GM12892 (cell line): ENCODE measurements around the gene GRAMD1B.
"Not testable (repeated sequence)": the region's sequence is repeated elsewhere in the genome, so short reads cannot be mapped to it uniquely, and the experiment has no call there.

Experiments
- DNase-seq: peaks from one replicate; pipeline ENCODE4 v3.0.0; 2011; ENCODE audit not compliant: insufficient read length
- FAIRE-seq: peaks from 2 replicates; lab custom pipeline; 2011; peaks lifted over from hg19 to GRCh38; lab: Jason Lieb, UNC
- POLR2A ChIP-seq: IDR thresholded peaks from 2 replicates; pipeline ENCODE4 v1.6.1; 2011; ENCODE audit warnings: low read depth, low read length, control low read depth
- POLR2AphosphoS5 ChIP-seq: IDR thresholded peaks from 2 replicates; pipeline ENCODE4 v1.6.1; 2011; ENCODE audit warnings: low read depth, low read length, control low read depth
- TAF1 ChIP-seq: IDR thresholded peaks from 2 replicates; pipeline ENCODE4 v1.6.1; 2011; ENCODE audit warnings: low read depth, mild to moderate bottlenecking, control low read depth, low read length, borderline replicate concordance

GRAMD1B gene

GRCh38 chr11:123454796-123455195 lies 24.7 kb downstream of the GRAMD1B start:
- no peak for TF ChIP-seq POLR2A
- FAIRE-seq (no peak), DNase-seq (no peak)

DNA sequence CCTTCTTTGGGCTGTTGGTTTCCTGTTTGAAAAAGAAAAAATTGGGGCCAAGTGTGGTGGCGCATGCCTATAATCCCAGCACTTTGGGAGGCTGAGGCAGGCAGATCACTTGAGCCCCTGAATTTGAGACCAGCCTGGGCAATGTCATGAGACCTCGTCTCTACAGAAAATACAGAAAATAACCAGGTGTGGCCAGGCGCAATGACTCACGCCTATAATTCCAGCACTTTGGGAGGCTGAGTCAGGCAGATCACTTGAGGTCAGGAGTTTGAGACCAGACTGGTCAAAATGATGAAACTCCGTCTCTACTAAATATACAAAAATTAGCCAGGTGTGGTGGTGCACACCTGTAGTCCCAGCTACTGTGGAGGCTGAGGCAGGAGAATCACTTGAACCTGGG lies 26.4 kb downstream of the GRAMD1B start:
- not testable (repeated sequence) for DNase-seq, FAIRE-seq

DNA sequence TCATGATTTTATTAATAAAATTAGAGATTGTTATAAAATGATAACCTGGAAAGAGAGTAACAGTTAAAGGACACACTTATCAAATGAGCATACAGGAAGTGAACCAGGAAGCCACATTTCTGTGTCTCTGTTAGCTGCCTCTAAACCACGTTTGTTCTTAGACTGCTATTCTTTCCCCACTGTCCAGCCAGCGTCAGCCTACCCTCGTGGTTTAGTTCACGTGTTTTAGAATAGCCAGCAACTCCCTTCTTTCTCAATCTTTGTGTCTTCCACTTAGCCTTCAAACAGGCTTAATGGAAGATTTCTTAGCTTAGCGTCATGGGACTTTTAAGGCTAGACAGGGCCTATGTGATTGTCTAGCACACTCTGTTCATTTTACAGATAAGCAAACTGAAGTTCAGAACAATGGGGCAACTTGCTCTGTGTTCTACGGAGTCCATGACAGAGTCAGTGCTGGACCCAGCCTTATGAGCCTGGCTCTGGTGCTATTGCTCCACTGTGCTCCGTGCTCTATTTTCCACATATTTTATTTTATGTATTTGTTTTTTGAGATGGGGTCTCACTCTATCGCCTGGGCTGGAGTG lies 27.2 kb downstream of the GRAMD1B start:
- no peak for TF ChIP-seq TAF1
- TF ChIP-seq POLR2AphosphoS5: no peak
- TF ChIP-seq POLR2A: no peak
- DNase-seq (no peak), FAIRE-seq (peak; percentile 90)

GRCh38 chr11:123458501-123458900 lies 28.4 kb downstream of the GRAMD1B start:
- no peak for FAIRE-seq
- no peak for DNase-seq
- no peak for TF ChIP-seq TAF1

DNA sequence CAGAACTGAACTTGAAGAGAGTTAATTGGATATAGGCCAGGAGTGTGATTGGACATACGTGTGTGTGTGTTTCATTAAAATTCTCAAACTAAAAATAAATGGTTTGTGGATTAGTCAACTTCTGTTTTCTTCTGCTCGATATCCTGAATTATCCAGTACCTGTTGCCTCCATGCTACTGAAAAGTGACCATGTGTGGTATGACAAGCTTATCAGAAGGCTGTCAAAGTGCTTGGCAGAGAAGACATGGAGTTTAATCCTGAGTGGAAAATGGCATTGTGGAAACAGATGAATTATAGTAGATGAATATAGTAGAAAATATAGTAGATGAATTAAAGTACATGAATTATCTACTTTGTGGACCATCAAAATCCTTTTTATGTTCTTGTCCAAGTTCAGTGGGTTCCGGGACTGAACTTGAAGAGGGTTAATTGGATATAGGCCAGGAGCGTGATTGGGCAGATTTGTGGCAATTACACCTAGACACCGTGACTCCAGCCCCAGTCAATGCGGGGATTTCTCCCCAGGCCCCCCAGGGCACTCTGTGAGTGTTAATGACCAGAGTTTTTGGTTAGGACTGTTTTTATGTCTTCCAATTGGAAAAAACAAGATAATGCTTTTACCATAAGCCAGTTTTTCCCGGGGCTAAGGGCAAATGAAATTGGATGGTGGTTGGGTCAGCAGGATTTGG lies 30.1 kb downstream of the GRAMD1B start:
- no peak for TF ChIP-seq POLR2AphosphoS5
- TF ChIP-seq TAF1: no peak
- TF ChIP-seq POLR2A: no peak
- FAIRE-seq: no peak
- no peak for DNase-seq

DNA sequence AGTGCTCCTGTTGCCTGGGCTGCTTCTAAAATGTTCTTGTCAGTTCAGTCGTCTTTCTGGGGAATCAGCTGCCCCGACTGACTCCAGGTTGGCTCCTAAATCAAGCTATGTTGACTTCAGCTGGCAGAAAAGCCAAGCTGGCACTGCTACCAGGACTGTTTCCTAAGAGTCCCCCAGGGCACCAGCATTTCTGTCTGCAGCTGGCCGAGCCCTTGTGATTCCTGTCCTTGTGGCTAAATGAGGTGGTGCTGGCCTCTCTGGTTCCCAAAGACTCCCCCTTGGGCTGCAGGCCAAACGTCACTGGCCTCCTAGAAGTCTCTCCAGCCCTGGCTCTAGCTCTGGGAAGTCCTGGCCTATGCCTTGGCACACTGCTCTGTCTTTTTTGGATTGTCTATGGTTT lies 31.1 kb downstream of the GRAMD1B start:
- DNase-seq: no peak
- TF ChIP-seq POLR2AphosphoS5: no peak
- no peak for TF ChIP-seq POLR2A
- TF ChIP-seq TAF1: no peak
- no peak for FAIRE-seq

DNA sequence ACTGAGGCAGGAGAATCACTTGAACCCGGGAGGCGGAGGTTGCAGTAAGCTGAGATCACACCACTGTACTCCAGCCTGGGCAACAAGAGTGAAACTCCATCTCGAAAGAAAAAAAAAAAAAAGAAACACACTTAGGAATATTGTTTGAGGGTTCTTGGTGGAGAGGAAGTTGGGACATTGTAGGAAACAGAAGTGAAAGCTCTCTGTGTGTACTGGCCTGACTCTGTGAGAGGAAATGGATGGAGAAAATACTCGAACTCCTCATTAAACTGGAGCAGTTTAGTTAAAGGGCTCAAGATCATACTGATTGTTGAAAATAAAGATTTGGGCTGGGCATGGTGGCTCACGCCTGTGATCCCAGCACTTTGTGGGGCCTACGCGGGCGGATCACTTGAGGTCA lies 35.6 kb downstream of the GRAMD1B start:
- FAIRE-seq: not testable (repeated sequence)

GRCh38 chr11:123466172-123466571 lies 36.1 kb downstream of the GRAMD1B start:
- not testable (repeated sequence) for DNase-seq, FAIRE-seq

More for the DNA sequence above, 35.6 kb downstream of the GRAMD1B start:
- DNase-seq: not testable (repeated sequence)

GRCh38 chr11:123469089-123469488 lies 39.0 kb downstream of the GRAMD1B start:
- no peak for TF ChIP-seq TAF1
- TF ChIP-seq POLR2AphosphoS5: no peak
- TF ChIP-seq POLR2A: no peak
- FAIRE-seq (no peak), DNase-seq (no peak)

DNA sequence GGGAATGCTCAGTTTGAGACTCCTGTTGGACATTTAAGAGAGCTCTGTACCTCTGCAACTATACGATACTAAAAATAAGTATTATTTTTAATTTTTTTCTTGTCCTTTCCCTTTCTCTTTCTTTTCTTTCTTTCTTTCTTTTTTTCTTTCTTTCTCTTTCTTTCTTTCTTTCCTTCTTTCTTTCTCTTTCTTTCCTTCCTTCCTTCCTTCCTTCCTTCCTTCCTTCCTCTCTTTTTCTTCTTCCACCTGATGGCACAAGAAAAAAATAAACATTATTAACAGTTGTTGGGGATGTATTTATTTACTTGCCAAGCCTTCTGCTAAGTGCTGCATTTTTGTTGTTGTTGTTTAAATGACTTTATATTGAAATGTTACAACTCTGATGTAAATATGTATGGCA lies 39.5 kb downstream of the GRAMD1B start:
- no peak for DNase-seq
- FAIRE-seq: no peak
- no peak for TF ChIP-seq TAF1
- TF ChIP-seq POLR2AphosphoS5: no peak
- TF ChIP-seq POLR2A: no peak

DNA sequence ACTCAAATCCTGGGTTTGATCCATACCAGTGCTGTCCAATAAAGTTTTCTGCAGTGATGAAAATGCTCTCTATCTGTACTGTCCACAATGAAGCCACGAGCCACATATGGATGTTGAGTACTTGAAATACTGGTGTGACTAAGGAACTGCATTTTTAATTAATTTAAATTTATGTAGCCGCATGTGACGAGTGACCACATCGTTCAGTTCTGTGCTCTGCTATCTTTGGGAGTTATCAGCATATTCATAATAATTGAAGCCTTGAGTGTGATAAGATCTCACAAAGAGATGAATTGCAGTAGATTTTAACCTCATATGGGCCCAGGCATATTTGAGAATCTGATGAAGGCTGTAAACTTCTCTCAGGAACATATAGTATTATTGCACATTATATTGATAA lies 40.8 kb downstream of the GRAMD1B start:
- DNase-seq (no peak), FAIRE-seq (no peak)
- no peak for TF ChIP-seq POLR2AphosphoS5
- no peak for TF ChIP-seq POLR2A
- no peak for TF ChIP-seq TAF1

DNA sequence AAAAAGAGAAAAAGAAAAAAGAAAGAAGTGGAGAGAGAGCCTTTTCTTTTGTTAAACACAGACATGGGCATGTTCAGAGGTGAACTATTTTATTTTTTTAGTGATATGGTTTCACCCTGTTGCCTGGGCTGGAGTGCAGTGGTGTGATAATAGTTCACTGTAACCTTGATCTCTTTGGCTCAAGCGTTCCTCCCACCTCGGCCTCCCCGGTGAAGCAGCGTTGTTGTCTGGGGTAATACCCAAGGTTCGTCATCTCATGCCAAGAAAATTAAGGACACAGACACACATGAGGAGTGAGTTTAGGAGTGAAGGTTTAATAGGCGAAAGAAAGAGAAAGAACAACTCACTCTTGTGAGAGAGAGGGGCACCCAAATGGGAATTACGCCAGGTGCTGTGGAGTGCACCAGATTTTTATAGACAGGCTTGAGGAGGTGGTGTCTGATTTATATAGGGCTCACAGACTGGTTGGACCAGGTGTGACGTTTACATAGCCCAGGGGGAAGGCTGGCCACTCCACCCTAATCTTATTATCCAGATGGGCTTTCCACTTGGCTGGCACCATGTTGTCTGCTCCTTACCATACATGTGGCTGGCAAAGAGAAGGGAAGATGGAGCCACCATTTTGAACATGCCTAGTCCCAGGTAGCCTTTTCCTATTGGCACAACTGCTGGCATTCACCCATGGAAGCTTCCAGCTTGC lies 42.3 kb downstream of the GRAMD1B start:
- TF ChIP-seq POLR2A: no peak
- TF ChIP-seq TAF1: no peak
- TF ChIP-seq POLR2AphosphoS5: no peak
- no peak for DNase-seq
- FAIRE-seq: no peak

GRCh38 chr11:123473941-123474677 lies 44.0 kb downstream of the GRAMD1B start:
- DNase-seq (no peak), FAIRE-seq (no peak)
- no peak for TF ChIP-seq POLR2A
- TF ChIP-seq POLR2AphosphoS5: no peak
- TF ChIP-seq TAF1: no peak
